Retinal pigment epithelial cell (primary cell): ENCODE results near the gene MEX3B.

ENCODE experiments used
- DNase-seq: peaks from one replicate; pipeline ENCODE4 v3.0.0-alpha.2; 2010; ENCODE audit warnings: low read depth
- H3K4me3 ChIP-seq: 2 replicates; pipeline ENCODE4 v1.5.1; 2011; ENCODE audit warnings: mild to moderate bottlenecking, low read length, control low read depth, moderate library complexity
- CTCF ChIP-seq: conservative IDR thresholded peaks from 2 replicates; pipeline ENCODE4 v1.5.1; 2011; ENCODE audit warnings: low read depth, low read length, control low read depth, inconsistent platforms

The MEX3B gene

GRCh38 chr15:82080774-82081173 is 35.0 kb upstream of the MEX3B start:
- no peak for TF ChIP-seq CTCF
- H3K4me3 ChIP-seq: no peak overlapping the region
- DNase-seq: no peak

GRCh38 chr15:82079736-82080135 is 33.9 kb upstream of the MEX3B start:
- no peak overlapping the region for H3K4me3 ChIP-seq
- TF ChIP-seq CTCF: no peak
- no peak for DNase-seq

GRCh38 chr15:82074610-82075009 is 28.8 kb upstream of the MEX3B start:
- TF ChIP-seq CTCF: no peak
- no peak overlapping the region for H3K4me3 ChIP-seq
- DNase-seq: no peak

GRCh38 chr15:82072926-82073537 is 27.2 kb upstream of the MEX3B start:
- DNase-seq: no peak
- no peak for TF ChIP-seq CTCF
- H3K4me3 ChIP-seq: no peak overlapping the region

GRCh38 chr15:82066455-82066854 is 20.6 kb upstream of the MEX3B start:
- H3K4me3 ChIP-seq: no peak overlapping the region
- no peak for TF ChIP-seq CTCF
- DNase-seq: no peak

- no peak for TF ChIP-seq CTCF
- DNase-seq: no peak
- H3K4me3 ChIP-seq: no peak overlapping the region
Measured at GRCh38 chr15:82064824-82065223, 19.0 kb upstream of the MEX3B start.
